ENCODE data around the gene CAPG.
"Not testable (repeated sequence)": the region's sequence is repeated elsewhere in the genome, so short reads cannot be mapped to it uniquely, and the experiment has no call there.

Gene CAPG

DNA sequence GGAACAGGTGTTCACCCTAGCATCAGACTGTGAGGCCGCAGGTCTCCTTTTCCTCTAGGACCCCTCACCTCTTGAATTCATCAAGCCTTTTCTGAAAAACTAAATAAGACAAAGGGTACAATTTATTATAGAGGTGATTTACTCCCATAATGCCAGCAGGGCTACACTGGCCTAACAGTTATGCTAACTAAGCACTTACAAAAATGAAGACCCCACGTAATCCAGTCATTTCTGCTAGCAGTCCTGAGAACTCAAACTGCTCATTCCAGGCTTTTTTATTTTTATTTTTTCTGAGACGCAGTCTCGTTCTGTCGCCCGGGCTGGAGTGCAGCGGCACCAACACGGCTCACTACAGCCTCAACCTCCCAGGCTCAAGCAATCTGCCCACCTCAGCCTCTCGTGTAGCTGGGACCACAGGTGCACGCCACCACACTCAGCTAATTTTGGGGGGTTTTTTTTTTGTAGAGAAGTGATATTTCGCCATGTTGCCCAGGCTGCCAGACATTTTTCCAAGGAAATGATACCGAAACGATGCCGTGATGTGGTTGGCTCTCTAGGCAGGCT is 14.2 kb downstream of the CAPG start:
- DNase-seq = no peak

DNA sequence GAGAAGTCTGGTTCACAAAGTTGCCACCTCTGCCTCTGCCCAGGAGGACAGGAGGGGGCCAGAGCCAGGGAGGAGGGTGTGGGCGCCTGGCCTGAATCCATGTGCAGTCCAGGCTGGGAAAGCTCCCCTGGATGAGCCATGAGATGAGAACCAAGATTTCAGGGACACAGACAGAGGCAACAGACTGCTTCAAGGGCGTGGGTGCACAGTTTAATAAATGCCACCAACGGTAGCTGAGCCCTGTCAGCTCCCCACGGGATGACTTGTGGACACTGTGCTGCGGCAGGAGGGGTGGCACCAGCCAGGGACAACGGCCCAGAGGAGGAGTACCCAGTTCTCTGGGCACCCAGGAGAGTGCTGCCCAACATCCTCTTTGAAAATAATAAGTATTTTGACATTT is 15.2 kb downstream of the CAPG start:
- DNase-seq = no peak

DNA sequence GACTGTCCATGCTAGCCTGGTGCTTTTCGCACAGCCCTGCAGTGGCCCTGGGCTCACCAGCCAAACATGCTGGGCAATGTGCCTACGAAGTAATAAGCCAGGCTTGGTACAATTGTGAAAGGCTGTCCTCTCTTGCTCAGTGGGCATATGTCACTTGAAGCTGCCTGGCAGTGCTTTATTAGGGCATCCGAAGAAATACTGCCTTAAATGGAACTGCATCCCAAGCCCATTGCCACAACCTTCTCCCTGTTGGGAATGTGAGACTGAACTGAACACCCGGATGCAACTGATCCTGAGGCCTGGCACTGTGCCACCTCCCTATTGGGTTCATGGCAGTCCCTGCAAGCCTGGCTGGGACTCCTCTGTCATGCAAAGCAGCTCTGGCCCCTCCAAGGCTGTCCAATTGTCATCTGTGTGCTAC is 15.9 kb downstream of the CAPG start:
- DNase-seq = no peak

DNA sequence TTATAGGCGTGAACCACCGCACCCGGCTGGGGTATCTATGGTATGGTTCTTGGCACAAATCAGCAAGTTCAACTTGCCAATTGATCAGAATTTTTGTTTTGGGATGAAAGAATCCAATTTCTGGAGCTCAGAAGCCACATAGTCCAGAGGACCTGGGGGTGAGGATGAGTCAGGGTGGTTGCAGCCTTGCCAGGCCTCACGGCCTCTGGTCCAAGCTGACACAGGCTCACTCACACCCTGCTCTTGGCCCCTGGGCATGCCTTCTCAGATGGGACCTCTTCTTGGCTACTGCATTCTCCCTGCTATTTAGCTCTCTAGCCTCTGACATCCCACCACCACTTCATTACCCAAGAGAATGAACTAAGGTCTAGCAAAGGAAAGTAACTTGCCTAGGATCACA is 16.3 kb downstream of the CAPG start:
- no peak for DNase-seq

DNA sequence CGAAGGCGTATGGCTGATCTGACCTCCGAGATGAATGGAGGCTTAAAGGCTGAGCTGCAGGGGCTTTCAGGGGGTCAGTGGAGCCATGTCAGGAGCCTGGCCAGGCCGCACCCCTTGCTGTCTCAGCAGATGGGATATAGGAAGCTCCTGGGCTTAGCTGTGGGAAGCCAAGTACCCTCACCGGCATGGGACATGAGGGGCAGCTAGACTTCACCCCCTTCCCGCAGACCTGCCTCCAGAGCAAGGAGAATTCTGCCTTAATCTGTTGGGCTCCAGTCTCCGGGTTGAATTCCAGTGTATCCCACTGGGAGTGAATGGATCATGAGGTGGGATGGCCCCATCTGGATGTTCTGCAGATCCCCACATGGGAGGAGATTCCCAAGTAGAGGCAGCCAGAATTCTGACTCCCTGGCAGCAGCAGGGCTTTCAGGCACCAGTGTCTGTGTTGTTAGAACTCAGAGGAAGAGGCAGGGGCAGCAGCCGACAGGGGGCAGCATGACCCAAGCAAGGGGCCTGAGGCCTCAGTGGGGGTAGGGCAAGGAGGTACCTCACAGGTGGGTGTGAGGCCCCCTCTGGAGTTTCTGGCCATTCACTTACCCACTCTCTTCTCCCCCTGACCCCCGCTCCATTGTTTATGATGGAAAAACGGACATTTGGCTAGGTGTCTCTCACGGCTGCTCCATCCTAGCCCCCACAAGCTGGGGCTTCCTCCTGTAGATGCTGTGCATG is 19.1 kb downstream of the CAPG start:
- no peak for DNase-seq

DNA sequence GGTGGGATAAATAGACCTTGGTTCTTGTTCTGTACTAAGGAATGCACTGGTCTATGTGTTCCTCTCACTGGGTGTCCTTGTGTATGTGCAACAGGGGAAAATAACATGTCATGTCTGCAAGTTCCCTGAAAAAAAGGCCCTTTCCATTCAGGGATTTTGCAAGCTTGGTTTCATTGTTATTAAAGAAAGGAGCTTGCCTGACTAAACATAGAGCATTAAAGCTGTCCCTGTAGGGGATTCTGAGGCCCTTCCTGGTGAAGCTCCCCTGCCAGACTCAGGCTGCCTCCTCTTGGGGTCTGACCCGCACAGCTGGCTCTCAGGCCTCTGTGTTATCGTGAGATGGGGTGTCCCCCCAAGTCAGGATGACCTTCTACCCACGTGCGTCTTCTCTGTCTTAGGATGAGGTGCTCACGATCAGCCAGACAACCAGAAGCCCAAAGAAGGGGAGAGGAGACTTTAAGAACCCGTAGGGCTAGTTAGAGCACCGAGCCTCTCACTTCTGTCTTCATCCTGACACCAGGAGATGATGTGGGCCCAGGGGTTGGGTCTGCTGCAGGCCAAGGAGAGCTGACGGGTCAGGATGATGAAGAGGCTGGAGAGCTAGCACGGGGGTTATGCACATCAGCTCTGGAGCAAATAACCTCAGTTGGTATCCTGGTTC is 21.2 kb downstream of the CAPG start:
- DNase-seq = no peak

DNA sequence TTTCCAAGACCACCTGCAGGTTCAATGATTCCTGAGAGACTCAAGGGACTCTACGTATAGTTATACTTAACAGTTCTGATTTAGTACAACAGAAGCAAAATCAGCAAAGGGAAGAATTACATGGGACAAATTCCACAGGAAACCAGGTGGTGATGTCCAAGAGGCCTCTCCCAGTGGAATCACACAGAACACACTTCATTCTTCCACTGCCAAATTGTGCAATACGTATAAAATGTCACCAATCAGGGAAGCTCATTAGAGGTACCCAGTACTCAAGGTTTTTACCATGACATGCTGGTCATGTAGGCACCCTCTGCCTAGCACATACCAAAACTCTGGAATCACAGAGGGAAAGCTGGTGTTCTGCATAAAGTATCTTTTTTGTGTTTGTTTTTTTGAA is 22.4 kb downstream of the CAPG start:
- DNase-seq = no peak

DNA sequence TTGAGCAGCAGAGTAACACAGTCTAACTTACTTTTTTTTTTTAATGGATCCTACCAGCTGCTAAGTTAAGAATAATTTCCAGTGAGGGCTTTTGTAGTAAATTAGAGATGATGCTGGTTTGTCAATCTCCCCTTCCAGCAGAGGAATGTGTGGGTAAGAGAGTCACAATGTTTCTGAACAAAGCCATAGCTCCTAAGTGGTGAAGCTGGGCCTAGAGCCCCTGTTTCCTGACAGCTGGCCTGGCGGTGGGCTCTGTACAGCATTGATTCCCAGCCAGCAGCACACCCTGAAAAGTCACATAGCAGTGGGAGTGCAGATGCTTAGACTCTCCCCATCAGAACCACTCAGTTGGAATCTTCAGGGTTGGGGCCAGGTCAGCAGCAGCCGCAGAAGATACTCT is 24.4 kb downstream of the CAPG start:
- DNase-seq = no peak

DNA sequence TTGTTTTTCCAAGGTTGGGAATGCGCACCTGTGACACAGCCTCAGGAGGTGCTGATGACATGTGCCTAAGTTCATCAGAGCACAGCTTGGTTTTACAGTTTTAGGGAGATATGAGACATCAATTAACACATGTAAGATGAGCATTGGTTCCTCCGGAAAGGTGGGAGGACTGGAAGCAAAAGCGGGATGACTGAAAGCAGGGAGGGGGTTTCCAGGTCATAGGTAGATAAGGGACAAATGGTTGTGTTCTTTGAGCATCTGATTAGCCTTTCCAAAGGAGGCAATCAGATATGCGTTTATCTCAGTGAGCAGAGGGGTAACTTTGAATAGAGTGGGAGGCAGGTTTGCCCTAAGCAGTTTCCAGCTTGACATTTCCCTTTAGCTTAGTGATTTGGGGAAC is 26.3 kb downstream of the CAPG start:
- DNase-seq = no peak

DNA sequence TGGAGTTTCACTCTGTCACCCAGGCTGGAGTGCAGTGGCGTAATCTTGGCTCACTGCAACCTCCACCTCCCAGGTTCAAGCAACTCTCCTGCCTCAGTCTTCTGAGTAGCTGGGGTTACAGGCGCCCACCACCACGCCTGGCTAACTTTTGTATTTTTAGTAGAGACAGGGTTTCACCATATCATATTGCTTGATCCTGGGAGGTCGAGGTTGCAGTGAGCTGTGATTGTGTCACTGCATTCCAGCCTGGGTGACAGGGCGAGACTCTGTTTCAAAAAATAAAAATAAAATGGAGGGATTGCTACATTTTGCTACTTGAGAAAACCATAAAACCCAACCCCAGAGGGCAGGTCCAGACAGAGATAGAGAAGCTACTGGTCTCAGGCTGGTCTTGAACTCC is 27.0 kb downstream of the CAPG start:
- not testable (repeated sequence) for DNase-seq

DNA sequence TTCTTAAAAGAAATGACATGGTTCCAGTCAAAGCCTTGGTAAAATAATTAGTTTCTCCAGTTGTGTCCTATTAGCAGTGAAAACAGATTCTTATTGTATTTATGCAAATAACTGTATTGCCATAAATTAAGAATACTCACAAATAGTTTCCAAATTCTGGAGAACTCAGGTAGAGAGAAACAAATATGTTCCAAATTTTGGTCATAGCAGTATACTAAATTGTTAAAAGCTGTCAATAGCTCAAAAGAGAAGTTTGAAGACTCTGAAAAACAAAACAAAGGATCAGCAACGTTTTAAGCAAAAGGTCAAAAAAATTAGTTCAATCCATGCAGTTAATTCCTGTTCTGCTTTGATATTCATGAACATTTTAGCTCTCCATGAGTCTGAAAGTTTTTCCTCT is 30.1 kb downstream of the CAPG start:
- no peak for DNase-seq

DNA sequence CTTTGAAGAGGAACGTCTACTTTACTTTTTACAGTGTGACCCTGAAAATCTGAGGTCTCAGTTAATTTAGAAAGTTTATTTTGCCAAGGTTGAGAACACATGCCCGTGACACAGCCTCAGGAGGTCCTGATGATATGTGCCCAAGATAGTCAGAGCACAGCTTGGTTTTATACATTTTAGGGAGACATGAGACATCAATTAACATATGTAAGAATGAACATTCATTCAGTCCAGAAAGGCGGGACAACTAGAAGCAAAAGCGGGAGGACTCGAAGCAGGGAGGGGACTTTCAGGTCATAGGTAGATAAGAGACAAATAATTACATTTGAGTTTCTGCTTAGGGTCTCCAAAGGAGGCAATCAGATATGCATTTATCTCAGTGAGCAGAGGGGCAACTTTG is 31.9 kb downstream of the CAPG start:
- no peak for DNase-seq

DNA sequence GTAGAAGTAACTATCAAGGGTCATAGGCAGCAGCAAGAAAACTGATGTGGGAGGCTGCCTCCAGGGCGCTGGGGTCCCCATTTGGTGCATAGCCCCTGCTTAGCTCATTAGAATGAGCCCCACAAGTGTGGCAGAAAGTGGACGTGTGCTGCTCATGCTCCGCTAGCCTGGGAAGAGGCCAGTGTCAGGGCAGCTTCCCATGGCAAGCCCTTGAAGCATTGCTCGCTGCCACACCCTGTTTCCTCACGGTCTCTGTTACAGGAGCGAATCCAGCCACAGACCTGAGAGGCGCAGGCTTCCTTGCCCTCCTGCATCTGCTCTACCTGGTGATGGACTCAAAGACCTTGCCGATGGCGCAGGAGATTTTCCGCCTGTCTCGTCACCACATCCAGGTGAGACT is 33.1 kb downstream of the CAPG start:
- no peak for DNase-seq

DNA sequence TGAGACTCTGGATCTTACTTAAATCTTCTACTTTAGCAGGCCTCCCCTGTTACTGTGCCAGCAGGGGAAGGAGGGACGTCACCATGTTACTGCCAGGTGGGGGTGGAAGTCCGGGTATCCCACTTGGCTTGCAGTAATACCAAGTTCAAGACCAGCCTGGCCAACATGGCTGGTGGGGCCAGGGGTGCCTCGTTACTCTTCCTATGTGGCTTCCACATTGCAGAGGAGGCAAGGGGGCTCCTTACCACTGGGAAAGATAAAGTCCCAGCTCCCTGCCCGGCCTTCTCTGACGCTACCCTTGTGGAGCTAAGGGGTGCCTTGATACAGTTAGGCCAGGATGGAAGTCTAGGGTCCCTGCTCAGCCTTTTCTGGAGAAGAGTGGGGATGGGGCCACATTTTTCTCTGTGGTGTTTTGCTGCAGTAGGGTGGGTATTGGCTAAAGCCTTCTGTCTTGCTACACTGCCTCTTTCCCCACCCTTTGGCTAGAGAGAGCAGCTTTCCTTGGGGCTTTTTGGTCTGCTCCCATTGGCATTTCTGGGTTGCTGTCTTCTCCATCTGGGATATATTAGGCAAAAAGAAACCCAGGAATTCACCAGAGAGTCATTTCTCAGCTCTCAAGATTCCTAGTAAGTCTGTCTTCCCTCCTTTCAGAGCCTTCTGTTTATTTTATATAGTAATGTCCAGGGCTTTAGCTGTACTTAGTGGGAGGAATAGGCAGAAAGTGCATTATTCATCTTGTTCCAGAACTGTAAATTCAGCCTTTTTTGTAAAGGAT is 33.7 kb downstream of the CAPG start:
- no peak for DNase-seq

DNA sequence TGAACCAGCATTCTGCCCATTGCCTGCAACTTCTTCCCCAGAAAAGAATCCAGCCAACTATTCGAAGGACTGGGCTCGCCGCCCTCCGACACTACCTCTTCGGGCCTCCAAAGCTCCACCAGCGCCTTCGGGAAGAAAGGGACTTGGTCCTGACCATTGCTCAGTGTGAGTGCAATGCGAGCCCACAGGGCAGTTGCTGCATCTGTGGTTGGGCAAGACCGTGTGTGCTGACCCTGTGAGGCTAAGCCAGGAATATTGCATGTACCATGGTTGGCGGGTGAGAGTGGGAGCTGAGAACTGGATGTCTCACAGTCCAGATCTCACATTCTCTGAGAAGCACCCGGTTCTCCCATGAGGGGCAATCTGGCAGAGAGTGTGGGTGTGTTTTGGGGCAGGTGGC is 39.1 kb downstream of the CAPG start:
- DNase-seq = no peak

DNA sequence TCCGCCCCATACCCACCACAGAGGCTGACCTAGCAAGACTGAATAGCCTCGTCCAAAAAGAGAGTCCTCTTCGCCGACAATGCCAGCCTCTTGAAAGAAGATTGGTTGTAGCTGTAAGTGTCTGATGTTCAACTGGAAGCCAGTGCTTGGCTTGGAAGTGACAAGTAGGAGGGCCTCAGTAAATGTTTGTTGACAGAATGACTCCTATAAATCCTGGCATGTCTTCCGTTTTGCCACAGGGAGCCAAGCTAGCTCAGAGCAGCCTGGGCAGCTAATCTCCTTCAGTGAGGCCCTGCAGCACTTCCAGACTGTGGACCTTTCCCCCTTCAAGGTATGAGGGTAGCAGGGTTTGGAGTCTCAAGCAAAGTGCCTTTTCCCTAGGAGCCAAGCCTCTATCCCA is 40.7 kb downstream of the CAPG start:
- no peak for DNase-seq

DNA sequence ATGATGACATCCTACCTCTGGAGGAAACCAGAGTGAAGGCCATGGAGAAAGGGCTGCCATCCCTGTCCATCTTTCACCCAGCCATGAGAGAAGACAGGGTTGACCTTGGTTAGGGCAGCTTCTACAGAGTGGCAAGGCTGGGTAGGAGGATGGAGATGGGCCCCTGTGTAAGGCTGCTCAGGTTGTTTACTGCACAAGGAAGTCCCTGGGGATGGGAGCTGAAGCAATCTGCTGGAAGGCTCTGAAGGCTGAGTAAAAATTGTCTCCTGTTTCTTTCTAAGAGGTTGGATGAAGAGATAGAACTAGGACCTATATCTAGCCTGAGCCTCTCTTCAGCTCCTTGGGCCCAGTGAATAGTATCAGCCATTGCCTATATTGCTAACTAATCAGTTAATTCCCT is 41.2 kb downstream of the CAPG start:
- DNase-seq = no peak

DNA sequence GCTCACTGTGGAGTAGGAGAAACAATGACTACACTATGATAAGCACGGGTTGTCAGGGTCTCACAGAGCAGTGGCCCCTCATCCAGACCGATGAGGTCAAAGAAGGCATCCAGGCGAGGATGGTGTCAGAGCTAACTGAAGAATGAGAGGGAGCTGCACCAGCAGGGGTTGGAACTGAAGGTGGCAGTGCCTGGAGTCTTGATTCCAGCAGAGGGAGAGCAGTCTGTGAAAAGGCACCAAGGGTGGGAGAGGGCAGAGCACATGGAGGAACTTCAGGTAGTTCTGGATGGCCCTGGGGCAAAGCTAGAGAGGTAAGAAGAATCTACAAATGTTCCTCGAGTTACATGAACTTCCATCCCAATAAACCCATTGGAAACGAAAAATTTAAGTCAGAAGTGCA is 43.0 kb downstream of the CAPG start:
- DNase-seq = no peak

DNA sequence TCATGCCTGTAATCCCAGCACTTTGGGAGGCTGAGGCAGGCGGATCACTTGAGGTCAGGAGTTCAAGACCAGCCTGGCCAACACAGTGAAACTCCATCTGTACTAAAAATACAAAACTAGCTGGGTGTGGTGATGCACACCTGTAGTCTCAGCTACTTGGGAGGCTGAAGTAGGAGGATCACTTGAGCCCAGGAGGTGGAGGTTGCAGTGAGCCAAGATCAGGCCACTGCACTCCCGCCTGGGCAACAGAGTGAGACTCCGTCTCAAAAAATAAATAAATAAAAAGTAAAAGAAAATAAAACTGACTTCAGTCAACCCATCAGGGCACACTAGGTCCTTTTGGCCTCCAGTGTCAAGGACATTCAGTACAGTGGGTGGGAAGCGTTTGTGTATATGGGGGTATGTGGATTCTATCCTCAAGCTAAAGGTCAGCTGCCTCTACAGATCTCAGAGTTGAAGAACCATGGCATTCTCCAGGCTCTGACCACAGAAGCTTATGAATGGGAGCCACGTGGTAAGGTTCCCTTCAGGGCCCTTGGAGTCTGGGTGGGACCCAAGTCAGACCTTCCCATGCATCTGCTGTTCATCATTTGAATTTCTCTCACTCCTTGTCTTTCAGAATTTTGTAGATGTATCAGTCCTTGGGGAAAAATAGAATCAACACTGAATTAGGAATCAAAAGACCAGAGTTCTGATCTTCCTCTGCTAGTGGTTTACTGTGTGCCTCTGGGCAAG is 47.3 kb downstream of the CAPG start:
- DNase-seq = not testable (repeated sequence)

DNA sequence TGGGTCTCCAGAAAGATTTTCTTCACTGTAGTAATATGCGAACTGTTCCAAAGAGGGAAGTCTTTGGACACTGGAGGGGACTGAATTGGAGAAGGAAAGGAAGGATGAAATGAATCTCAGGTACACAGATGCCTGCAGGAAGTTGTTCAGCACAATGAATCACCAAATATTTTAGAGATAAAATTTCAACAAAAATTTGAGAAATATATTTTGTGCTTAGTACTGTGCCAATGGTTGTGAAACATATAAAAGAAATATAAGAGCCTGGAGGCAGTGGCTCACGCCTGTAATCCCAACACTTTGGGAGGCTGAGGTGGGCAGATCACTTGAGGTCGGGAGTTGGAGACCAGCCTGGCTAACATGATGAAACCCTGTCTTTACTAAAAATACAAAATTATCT is 52.4 kb downstream of the CAPG start:
- no peak for DNase-seq

DNA sequence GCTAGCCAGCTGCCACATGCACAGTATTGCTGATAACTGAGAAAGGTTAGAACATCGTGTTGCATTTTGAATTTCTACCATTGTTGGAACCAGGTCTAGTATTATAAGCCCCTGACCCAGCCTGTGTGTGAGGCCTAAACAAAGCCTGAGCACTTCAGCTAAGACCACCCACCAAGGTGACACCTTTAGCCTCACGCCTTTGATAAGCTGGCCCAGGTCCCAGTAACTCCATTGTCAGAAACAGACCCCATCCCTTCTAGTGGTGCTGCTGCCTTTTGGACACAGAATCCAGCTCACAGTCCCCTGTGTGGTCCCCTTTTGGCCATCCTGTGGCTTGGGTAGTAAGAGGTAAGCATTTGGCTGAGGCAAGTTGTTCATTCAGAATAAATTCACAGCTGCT is 54.0 kb downstream of the CAPG start:
- DNase-seq = no peak

DNA sequence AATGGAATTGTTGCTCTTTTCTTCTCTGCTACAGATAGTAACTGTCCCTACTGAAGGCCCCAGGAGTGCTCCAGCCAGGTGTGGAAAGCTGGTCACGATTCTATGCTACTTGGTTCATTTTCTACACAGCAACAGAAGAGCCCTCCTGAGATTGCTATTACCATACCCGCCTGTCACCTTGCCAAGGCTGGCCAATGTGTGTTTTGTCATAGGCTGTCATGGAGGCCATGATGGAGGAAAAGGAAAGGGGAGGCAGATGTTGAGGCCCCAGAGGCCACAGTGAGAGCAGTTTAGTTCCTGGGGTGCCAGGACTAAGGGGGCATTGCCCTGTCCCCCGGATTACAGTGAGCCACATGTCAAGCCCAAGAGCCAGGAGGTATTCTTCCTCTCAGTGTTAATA is 54.6 kb downstream of the CAPG start:
- DNase-seq = no peak

DNA sequence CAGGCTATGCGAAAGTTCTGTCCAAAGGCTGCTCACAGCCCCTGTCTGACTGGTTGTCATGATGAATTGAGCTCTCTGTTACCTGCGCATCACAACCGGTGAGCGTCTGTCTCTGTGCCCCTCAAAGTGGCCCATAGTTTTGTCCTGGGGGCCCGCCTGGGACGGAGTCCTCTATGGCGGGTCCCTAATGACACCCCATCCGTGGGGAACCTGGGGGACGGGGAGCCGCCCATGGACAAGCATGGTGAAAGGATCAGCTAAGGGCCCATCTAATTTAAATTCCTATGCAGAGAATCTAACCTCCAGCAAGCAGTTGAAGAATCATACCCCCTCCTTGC is 55.1 kb downstream of the CAPG start:
- DNase-seq = no peak
